Measurements from ENCODE around the gene CLPTM1L. TPM values are rescaled to one million over a fixed set of nuclear protein-coding genes. Genes with fewer than 3 reads are reported as not detected.
"Not testable (repeated sequence)": the region's sequence is repeated elsewhere in the genome, so short reads cannot be mapped to it uniquely, and the experiment has no call there.

CLPTM1L gene
- total and polyA plus RNA-seq, 2 experiments from 2014 or later = 129 to 130 TPM

- H3K4me1 ChIP-seq (ENCODE audit: insufficient read depth) = no peaks in the 10 kb centered on the region
- TF ChIP-seq EZH2 (IDR thresholded peaks at IDR 0.05; ENCODE audit: borderline replicate concordance) (no peak), CTCF (IDR thresholded peaks at IDR 0.05; ENCODE audit: poor library complexity) (no peak), EZH2phosphoT487 (IDR thresholded peaks at IDR 0.05; ENCODE audit: low read depth, severe bottlenecking, unreplicated experiment) (no peak)
- no peaks in the 10 kb centered on the region for H3K9me2 ChIP-seq (replicated peaks; ENCODE audit: insufficient read depth)
- H3K36me3 ChIP-seq (replicated peaks; ENCODE audit: insufficient read depth, low read depth) = no peaks in the 10 kb centered on the region
- no peaks in the 10 kb centered on the region for H3K27me3 ChIP-seq
- no peaks in the 10 kb centered on the region for H3K79me2 ChIP-seq
- WGBS (ENCODE audit: low lambda C conversion rate, missing lambda C conversion rate) = 94% methylated on average over 18 of the region's 21 CpGs
- DNase-seq (ENCODE audit: low spot score) = no peak
- H4K20me1 ChIP-seq (ENCODE audit: insufficient read depth, poor library complexity, severe bottlenecking) = no peaks in the 10 kb centered on the region
- no peak overlapping the region for H3K27ac ChIP-seq
- H3K9me3 ChIP-seq (ENCODE audit: low read depth) = no peaks in the 10 kb centered on the region
- no peak overlapping the region for H2AFZ ChIP-seq
- H3K4me2 ChIP-seq = no peak overlapping the region
- H3K4me3 ChIP-seq = no peak overlapping the region
Measured at GRCh38 chr5:1277331-1277730, 67.6 kb downstream of the CLPTM1L start.

- H4K20me1 ChIP-seq (ENCODE audit: insufficient read depth, poor library complexity, severe bottlenecking) = no peaks in the 10 kb centered on the region
- H2AFZ ChIP-seq = no peak overlapping the region
- DNase-seq (ENCODE audit: low spot score) = no peak
- 94% methylated on average over 18 of the region's 20 CpGs for WGBS (ENCODE audit: low lambda C conversion rate, missing lambda C conversion rate)
- H3K9me3 ChIP-seq (ENCODE audit: low read depth) = no peaks in the 10 kb centered on the region
- no peaks in the 10 kb centered on the region for H3K36me3 ChIP-seq (replicated peaks; ENCODE audit: insufficient read depth, low read depth)
- H3K4me3 ChIP-seq = no peak overlapping the region
- no peaks in the 10 kb centered on the region for H3K4me1 ChIP-seq (ENCODE audit: insufficient read depth)
- H3K4me2 ChIP-seq = no peak overlapping the region
- TF ChIP-seq CTCF (IDR thresholded peaks at IDR 0.05; ENCODE audit: poor library complexity) (no peak), EZH2phosphoT487 (IDR thresholded peaks at IDR 0.05; ENCODE audit: low read depth, severe bottlenecking, unreplicated experiment) (no peak), EZH2 (IDR thresholded peaks at IDR 0.05; ENCODE audit: borderline replicate concordance) (no peak)
- no peak overlapping the region for H3K27ac ChIP-seq
- H3K9me2 ChIP-seq (replicated peaks; ENCODE audit: insufficient read depth) = no peaks in the 10 kb centered on the region
- no peaks in the 10 kb centered on the region for H3K79me2 ChIP-seq
- H3K27me3 ChIP-seq = no peaks in the 10 kb centered on the region
Measured at GRCh38 chr5:1276930-1277329, 68.0 kb downstream of the CLPTM1L start.

- not testable (repeated sequence) for H3K9me2 ChIP-seq (replicated peaks; ENCODE audit: insufficient read depth); H3K27me3 ChIP-seq; H3K79me2 ChIP-seq; DNase-seq (ENCODE audit: low spot score); H4K20me1 ChIP-seq (ENCODE audit: insufficient read depth, poor library complexity, severe bottlenecking); H3K4me1 ChIP-seq (ENCODE audit: insufficient read depth); H3K27ac ChIP-seq; H3K36me3 ChIP-seq (replicated peaks; ENCODE audit: insufficient read depth, low read depth); H2AFZ ChIP-seq; H3K9me3 ChIP-seq (ENCODE audit: low read depth); H3K4me2 ChIP-seq; H3K4me3 ChIP-seq
- WGBS (ENCODE audit: low lambda C conversion rate, missing lambda C conversion rate) = 89% methylated on average over 9 of the region's 10 CpGs
Measured at GRCh38 chr5:1275397-1276391, 69.2 kb downstream of the CLPTM1L start.

GRCh38 chr5:1274471-1274870, 70.4 kb downstream of the CLPTM1L start:
- Histone ChIP-seq H4K20me1 (ENCODE audit: insufficient read depth, poor library complexity, severe bottlenecking) (no peaks in the 10 kb centered on the region), H3K4me3 (no peak overlapping the region), H3K9me3 (ENCODE audit: low read depth) (no peaks in the 10 kb centered on the region), H3K9me2 (replicated peaks; ENCODE audit: insufficient read depth) (no peaks in the 10 kb centered on the region), H3K79me2 (no peaks in the 10 kb centered on the region), H3K4me2 (no peak overlapping the region), H3K27ac (no peak overlapping the region), H3K27me3 (no peaks in the 10 kb centered on the region), H3K36me3 (replicated peaks; ENCODE audit: insufficient read depth, low read depth) (no peaks in the 10 kb centered on the region), H2AFZ (no peak overlapping the region), H3K4me1 (ENCODE audit: insufficient read depth) (no peaks in the 10 kb centered on the region)
- no peak for DNase-seq (ENCODE audit: low spot score)
- TF ChIP-seq EZH2 (IDR thresholded peaks at IDR 0.05; ENCODE audit: borderline replicate concordance) (no peak), CTCF (IDR thresholded peaks at IDR 0.05; ENCODE audit: poor library complexity) (no peak), EZH2phosphoT487 (IDR thresholded peaks at IDR 0.05; ENCODE audit: low read depth, severe bottlenecking, unreplicated experiment) (no peak)
- 91% methylated on average over 16 of the region's 16 CpGs for WGBS (ENCODE audit: low lambda C conversion rate, missing lambda C conversion rate)
